ENCODE measurements around the gene BICRA.
"Not testable (repeated sequence)": the region's sequence is repeated elsewhere in the genome, so short reads cannot be mapped to it uniquely, and the experiment has no call there.

Gene BICRA

GRCh38 chr19:47608969-47609905 lies at the start of gene BICRA:
Gene BICRA, plus strand, starts transcription at chr19:47609134. Its CDS starts 64,441 bp downstream, at chr19:47673575.
- DNase-seq: peak; percentile 77

GRCh38 chr19:47560999-47561398 lies 47.9 kb upstream of the BICRA start:
- DNase-seq: no peak

GRCh38 chr19:47561440-47562057 lies 47.4 kb upstream of the BICRA start:
- DNase-seq: no peak

GRCh38 chr19:47564081-47564480 lies 44.9 kb upstream of the BICRA start:
- no peak for DNase-seq

- no peak for DNase-seq
Observed at GRCh38 chr19:47569331-47569730, 39.6 kb upstream of the BICRA start.

GRCh38 chr19:47572635-47573034 lies 36.3 kb upstream of the BICRA start:
- no peak for DNase-seq

DNA sequence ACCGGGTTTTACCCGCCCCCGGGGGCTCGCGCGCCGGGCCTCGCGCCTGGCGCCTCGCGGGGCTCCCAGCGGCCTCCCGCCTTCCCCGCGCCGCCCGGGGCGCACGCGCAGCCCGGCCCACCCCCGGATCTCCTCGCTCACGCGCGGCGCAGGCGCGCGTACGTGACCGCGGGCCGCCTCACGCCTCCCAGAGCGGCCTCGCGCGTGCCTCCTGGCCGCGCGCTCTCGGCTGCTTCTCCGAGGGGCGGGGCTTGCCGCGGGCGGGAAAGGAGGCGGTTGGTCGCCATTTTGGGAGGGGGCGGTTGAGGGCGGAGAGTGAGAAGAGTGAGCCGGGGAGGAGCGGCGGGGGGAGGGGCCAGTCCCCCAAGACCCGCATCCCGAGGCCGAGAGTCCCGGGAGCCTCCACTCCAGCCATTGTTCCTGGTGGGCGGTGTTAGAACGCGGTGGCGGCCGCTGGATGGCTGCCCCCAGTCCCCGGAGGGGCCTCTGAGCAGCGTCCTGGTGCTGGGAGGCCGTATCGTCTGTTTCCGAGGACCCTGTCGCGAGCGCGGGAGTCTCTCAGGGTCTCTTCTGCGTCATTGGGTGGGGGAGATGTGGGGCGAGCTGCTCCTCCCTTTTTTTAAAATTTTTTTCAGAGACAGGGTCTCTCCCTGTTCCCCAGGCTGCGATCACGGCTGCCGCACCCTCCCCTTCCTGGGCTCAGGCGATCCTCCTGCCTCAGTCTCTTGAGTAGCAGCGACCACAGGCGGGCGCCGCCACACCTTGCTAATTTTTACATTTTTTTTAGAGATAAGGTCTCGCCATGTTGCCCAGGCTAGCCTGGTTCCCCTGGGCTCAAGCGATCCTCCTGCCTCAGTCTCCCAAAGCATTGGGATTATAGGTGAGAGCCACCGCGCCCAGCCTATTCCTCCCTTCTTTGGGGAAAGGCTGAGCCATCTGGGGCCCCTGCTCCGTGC lies 35.6 kb upstream of the BICRA start, which contains the start of gene ZNF541:
ZNF541 (minus strand) TSS at position 78 of the 956 bp plus-strand sequence. CDS start 17,292 bp downstream, outside the sequence.
- DNase-seq: peak; percentile 22

GRCh38 chr19:47580397-47580796 lies 28.5 kb upstream of the BICRA start:
- no peak for DNase-seq

DNA sequence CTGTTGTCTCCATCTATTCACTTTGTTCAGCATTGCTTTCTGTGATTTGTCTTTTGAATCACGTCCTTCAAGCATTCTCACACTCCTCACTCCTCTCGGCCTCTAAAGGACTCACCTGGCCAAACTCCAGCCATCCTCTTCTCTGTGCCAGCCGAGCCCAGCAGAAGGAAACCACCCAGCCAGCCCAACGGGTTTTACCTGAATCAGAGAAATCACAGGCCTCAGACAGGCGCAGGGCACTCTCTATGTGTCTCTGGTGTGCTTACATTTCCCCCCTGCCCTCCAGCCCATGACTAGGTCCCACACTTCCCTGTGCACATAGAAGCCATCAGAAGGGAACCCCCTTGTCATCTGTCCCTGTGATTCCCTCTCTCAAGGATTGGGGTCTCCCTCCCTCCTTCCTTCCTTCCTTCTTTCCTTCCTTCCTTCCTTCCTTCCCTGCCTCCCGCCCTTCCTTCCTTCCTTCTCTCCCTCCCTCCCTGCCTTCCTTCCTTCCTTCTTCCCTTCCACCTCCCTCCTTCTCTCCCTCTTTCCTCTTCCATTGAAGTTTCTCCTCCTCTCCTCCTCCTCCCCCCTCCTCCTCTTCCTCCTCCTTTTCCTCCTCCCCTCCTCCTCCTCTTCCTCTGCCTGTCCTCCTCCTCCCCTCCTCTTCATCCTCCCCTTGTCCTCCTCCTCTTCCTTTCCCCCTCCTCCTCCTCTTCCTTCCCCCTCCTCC lies 27.2 kb upstream of the BICRA start:
- DNase-seq: no peak

- no peak for DNase-seq
Observed at GRCh38 chr19:47582320-47582909, 26.5 kb upstream of the BICRA start.

DNA sequence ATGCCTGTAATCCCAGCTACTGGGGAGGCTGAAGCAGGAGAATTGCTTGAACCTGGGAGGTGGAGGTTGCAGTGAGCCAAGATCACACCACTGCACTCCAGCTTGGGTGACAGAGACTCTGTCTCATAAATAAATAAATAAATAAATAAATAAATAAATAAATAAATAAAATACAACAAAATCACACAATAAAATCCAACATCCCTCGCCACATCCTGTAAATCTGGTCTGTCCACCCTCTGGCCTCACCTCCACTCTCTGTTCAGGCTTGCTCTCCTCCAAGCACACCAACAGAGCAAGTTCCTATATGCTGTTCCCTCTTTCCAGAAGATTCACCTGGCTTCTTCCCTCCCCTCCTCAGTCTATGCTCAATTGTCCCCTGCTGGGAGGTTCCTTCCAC lies 25.8 kb upstream of the BICRA start:
- not testable (repeated sequence) for DNase-seq

- no peak for DNase-seq
Observed at GRCh38 chr19:47587295-47587694, 21.6 kb upstream of the BICRA start.

- DNase-seq: no peak
Observed at GRCh38 chr19:47589824-47590223, 19.1 kb upstream of the BICRA start.

- DNase-seq: no peak
Observed at GRCh38 chr19:47593860-47594259, 15.1 kb upstream of the BICRA start.

- no peak for DNase-seq
Observed at GRCh38 chr19:47595944-47596343, 13.0 kb upstream of the BICRA start.

DNA sequence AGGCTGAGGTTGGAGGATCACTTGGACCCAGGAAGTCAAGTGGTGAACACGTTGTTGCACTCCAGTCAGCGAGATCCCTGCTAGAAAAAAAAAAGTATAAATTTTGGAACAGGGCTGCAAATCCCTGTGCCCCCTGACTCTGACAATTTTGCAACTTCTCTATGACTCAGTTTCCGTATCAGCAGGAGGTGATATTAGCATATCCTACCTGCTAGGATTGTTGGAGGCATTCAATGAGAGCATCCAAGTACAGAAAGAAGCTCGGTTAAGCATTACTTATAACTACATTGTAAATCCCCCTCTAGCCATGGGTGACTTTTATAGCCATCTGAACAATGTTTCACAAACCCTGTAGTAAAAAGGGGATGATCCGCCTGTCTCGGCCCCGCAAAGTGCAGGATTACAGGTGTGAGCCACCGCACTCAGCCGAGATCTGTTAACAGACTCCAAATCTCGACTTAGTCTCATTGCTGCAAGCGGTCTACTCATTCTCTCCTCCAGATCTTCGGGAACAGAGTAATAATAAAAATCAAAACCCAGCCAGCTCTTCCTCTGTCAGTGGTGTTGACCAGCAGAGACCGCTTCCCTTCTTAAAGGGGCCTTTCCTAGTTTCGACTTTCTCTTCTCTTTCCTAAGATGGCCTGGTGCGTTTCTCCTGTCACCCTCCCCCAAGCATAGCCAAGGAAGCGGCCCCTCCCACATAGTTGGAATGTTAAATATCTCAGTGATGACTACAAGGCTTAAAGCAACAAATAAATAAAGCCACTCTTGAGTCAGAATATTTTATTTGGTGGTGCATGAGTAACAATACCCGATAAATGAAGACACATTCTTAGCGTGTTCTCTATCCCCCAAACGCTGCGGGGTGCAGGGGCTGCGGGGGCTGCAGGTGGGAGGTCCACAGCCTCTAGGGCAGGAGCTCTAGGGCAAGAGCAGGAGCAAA lies 10.3 kb upstream of the BICRA start:
- DNase-seq: peak; percentile 17

DNA sequence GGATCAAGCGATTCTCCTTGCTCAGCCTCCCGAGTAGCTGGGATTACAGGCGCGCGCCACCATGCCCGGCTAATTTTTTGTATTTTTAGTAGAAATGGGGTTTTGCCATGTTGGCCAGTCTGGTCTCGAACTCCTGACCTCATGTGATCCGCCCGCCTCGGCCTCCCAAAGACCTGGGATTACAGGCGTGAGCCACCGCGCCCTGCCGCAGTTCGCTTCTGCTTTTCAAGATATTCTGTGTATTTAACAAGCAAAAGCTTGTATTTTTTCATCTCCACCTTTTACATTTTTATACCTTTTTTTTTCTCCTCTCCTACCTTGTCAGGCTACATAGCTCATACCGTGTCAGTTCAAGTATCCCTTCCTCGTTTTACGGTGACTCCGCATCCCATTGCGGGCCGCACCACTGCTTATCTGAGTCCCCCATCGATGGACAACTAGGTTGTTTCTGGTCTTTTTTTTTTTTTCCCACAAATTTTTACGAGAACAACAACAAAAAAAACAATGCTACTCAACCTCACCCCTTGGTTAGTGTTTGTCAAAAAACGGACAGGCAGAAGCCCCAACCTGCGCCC lies 9.2 kb upstream of the BICRA start:
- DNase-seq: not testable (repeated sequence)

GRCh38 chr19:47600246-47601179 lies 8.4 kb upstream of the BICRA start:
- DNase-seq: peak; percentile 100

Measured in midbrain (tissue), 1 donor.